HEK293 (cell line): ENCODE data around the gene COPS9.

Experiments
- BCL11B ChIP-seq: fragments of 450-650 bp; formaldehyde crosslinking; IDR thresholded peaks from 2 replicates; pipeline ENCODE4 v1.5.1; 2016; ENCODE audit warnings: low read depth, missing biosample characterization, missing genetic modification characterization
- CTCF ChIP-seq: fragments of 450-650 bp; formaldehyde crosslinking; IDR thresholded peaks from 2 replicates; pipeline ENCODE4 v1.5.1; 2016; ENCODE audit warnings: missing biosample characterization, missing genetic modification characterization
- GLI4 ChIP-seq: fragments of 450-650 bp; formaldehyde crosslinking; IDR thresholded peaks from 2 replicates; pipeline ENCODE4 v1.5.1; 2016; ENCODE audit warnings: missing biosample characterization, missing genetic modification characterization
- HIC1 ChIP-seq: fragments of 450-650 bp; formaldehyde crosslinking; IDR thresholded peaks from 2 replicates; pipeline ENCODE4 v1.5.1; 2016; ENCODE audit warnings: missing biosample characterization, missing genetic modification characterization
- KLF16 ChIP-seq: fragments of 450-650 bp; formaldehyde crosslinking; IDR thresholded peaks from 2 replicates; pipeline ENCODE4 v1.5.1; 2017; ENCODE audit warnings: missing biosample characterization, missing genetic modification characterization
- MZF1 ChIP-seq: fragments of 450-650 bp; formaldehyde crosslinking; IDR thresholded peaks from 2 replicates; pipeline ENCODE4 v1.5.1; 2017; ENCODE audit warnings: missing biosample characterization, missing genetic modification characterization, borderline replicate concordance
- PRDM1 ChIP-seq: fragments of 450-650 bp; formaldehyde crosslinking; IDR thresholded peaks from 2 replicates; pipeline ENCODE4; 2016; ENCODE audit warnings: missing biosample characterization, missing genetic modification characterization
- SETDB1 ChIP-seq: IDR thresholded peaks from one replicate; pipeline ENCODE4 v1.6.1; 2017; ENCODE audit warnings: mild to moderate bottlenecking, low read length, moderate library complexity, mixed read lengths; ENCODE audit not compliant: insufficient read length
- ZBTB1 ChIP-seq: fragments of 450-650 bp; formaldehyde crosslinking; IDR thresholded peaks from 2 replicates; pipeline ENCODE4 v1.5.1; 2016; ENCODE audit warnings: missing biosample characterization, missing genetic modification characterization
- ZBTB21 ChIP-seq: fragments of 450-650 bp; formaldehyde crosslinking; IDR thresholded peaks from 2 replicates; pipeline ENCODE4 v1.5.1; 2017; ENCODE audit warnings: missing biosample characterization, missing genetic modification characterization
- ZBTB48 ChIP-seq: fragments of 450-650 bp; formaldehyde crosslinking; IDR thresholded peaks from 2 replicates; pipeline ENCODE4 v1.5.1; 2016; ENCODE audit warnings: missing biosample characterization, missing genetic modification characterization
- ZFP41 ChIP-seq: fragments of 450-650 bp; formaldehyde crosslinking; IDR thresholded peaks from 2 replicates; pipeline ENCODE4 v1.5.1; 2016; ENCODE audit warnings: missing biosample characterization, missing genetic modification characterization, borderline replicate concordance
- ZNF140 ChIP-seq: fragments of 450-650 bp; formaldehyde crosslinking; IDR thresholded peaks from 2 replicates; pipeline ENCODE4 v1.5.1; 2016; ENCODE audit warnings: missing biosample characterization, missing genetic modification characterization
- ZNF155 ChIP-seq: fragments of 450-650 bp; formaldehyde crosslinking; IDR thresholded peaks from 2 replicates; pipeline ENCODE4 v1.5.1; 2016; ENCODE audit warnings: missing biosample characterization, missing genetic modification characterization
- ZNF221 ChIP-seq: fragments of 450-650 bp; formaldehyde crosslinking; IDR thresholded peaks from 2 replicates; pipeline ENCODE4 v1.5.1; 2017; ENCODE audit warnings: missing biosample characterization, missing genetic modification characterization, borderline replicate concordance
- ZNF335 ChIP-seq: fragments of 450-650 bp; formaldehyde crosslinking; conservative IDR thresholded peaks from 2 replicates; pipeline ENCODE4 v1.5.1; 2016; ENCODE audit warnings: missing biosample characterization, missing genetic modification characterization
- ZNF398 ChIP-seq: fragments of 450-650 bp; formaldehyde crosslinking; IDR thresholded peaks from 2 replicates; pipeline ENCODE4 v1.5.1; 2017; ENCODE audit warnings: missing biosample characterization, missing genetic modification characterization
- ZNF488 ChIP-seq: fragments of 450-650 bp; formaldehyde crosslinking; IDR thresholded peaks from 2 replicates; pipeline ENCODE4 v1.5.1; 2016; ENCODE audit warnings: missing biosample characterization, missing genetic modification characterization
- ZNF639 ChIP-seq: fragments of 450-650 bp; formaldehyde crosslinking; IDR thresholded peaks from 2 replicates; pipeline ENCODE4 v1.5.1; 2016; ENCODE audit warnings: missing biosample characterization, missing genetic modification characterization
- ZNF658 ChIP-seq: fragments of 450-650 bp; formaldehyde crosslinking; IDR thresholded peaks from 2 replicates; pipeline ENCODE4; 2016; ENCODE audit warnings: missing biosample characterization, missing genetic modification characterization
- ZNF670 ChIP-seq: fragments of 450-650 bp; formaldehyde crosslinking; IDR thresholded peaks from 2 replicates; pipeline ENCODE4 v1.5.1; 2016; ENCODE audit warnings: missing biosample characterization, missing genetic modification characterization, low read depth
- ZNF692 ChIP-seq: fragments of 450-650 bp; formaldehyde crosslinking; IDR thresholded peaks from 2 replicates; pipeline ENCODE4 v1.5.1; 2016; ENCODE audit warnings: missing biosample characterization, missing genetic modification characterization
- ZNF837 ChIP-seq: fragments of 450-650 bp; formaldehyde crosslinking; IDR thresholded peaks from 2 replicates; pipeline ENCODE4 v1.5.1; 2016; ENCODE audit warnings: missing biosample characterization, missing genetic modification characterization
- ZNF843 ChIP-seq: fragments of 450-650 bp; formaldehyde crosslinking; IDR thresholded peaks from 2 replicates; pipeline ENCODE4 v1.5.1; 2016; ENCODE audit warnings: missing biosample characterization, missing genetic modification characterization

The COPS9 gene

GRCh38 chr2:240143801-240144648 is 7.9 kb upstream of the COPS9 start (continued):
- TF ChIP-seq ZNF398 (tag by site-specific recombination) (no peak), ZNF692 (peak; percentile 56; the same call in 1 of the 2 replicates), ZNF488 (tag by site-specific recombination) (no peak), PRDM1 (tag by site-specific recombination) (no peak), ZFP41 (tag by site-specific recombination) (no peak), ZNF639 (tag by site-specific recombination) (no peak), ZNF670 (tag by site-specific recombination) (no peak), ZNF140 (tag by site-specific recombination) (no peak), SETDB1 (no peak), BCL11B (tag by site-specific recombination) (no peak), ZNF837 (tag by site-specific recombination) (no peak), HIC1 (tag by site-specific recombination) (peak; percentile 77), ZBTB48 (no peak), ZNF658 (tag by site-specific recombination) (no peak), ZNF843 (tag by site-specific recombination) (no peak), ZBTB21 (tag by site-specific recombination) (no peak), ZNF221 (no peak), CTCF (tag by site-specific recombination) (peak; percentile 89; the same call in 1 of the 2 replicates), ZNF155 (tag by site-specific recombination) (no peak), GLI4 (tag by site-specific recombination) (no peak), ZBTB1 (no peak), ZNF335 (tag by site-specific recombination) (0 out of 2 replicates have a peak, but pooled peaks have one; percentile 54), MZF1 (tag by site-specific recombination) (no peak), KLF16 (tag by site-specific recombination) (no peak)
